Nephron (organoid): ENCODE data around the gene SYTL1.

Experiments
- H3K27ac Mint-ChIP-seq, 3 experiments: 2 replicates each; pipeline ENCODE4 v1.8.0; 2020; ENCODE audit warnings: mixed read lengths in 3 of 3, mild to moderate bottlenecking in 2 of 3, moderate library complexity in 1 of 3
- H3K27me3 Mint-ChIP-seq: 2 replicates; pipeline ENCODE4 v1.8.0; 2021; ENCODE audit warnings: low read depth, mild to moderate bottlenecking, moderate library complexity, mixed read lengths
- H3K36me3 Mint-ChIP-seq: 2 replicates; pipeline ENCODE4 v1.8.0; 2020; ENCODE audit warnings: low read depth, mixed read lengths
- H3K4me1 Mint-ChIP-seq: 2 replicates; pipeline ENCODE4 v1.8.0; 2020; ENCODE audit warnings: mixed read lengths
- H3K4me3 Mint-ChIP-seq, 3 experiments: 2 replicates each; pipeline ENCODE4 v1.8.0; 2020; ENCODE audit warnings: mild to moderate bottlenecking in 3 of 3, mixed read lengths in 3 of 3, moderate library complexity in 2 of 3
- H3K9me3 Mint-ChIP-seq: 2 replicates; pipeline ENCODE4 v1.8.0; 2020; ENCODE audit warnings: mixed read lengths
- TF ChIP-seq, protein P1 (sequence below), 3 experiments: fragments of 200-600 bp; sonication (generic); IDR thresholded peaks; one replicate each; pipeline ENCODE4 v1.5.0; 2021; ENCODE audit warnings: antibody characterized with exemption in 3 of 3; ENCODE audit not compliant: unreplicated experiment in 3 of 3

Gene SYTL1

DNA sequence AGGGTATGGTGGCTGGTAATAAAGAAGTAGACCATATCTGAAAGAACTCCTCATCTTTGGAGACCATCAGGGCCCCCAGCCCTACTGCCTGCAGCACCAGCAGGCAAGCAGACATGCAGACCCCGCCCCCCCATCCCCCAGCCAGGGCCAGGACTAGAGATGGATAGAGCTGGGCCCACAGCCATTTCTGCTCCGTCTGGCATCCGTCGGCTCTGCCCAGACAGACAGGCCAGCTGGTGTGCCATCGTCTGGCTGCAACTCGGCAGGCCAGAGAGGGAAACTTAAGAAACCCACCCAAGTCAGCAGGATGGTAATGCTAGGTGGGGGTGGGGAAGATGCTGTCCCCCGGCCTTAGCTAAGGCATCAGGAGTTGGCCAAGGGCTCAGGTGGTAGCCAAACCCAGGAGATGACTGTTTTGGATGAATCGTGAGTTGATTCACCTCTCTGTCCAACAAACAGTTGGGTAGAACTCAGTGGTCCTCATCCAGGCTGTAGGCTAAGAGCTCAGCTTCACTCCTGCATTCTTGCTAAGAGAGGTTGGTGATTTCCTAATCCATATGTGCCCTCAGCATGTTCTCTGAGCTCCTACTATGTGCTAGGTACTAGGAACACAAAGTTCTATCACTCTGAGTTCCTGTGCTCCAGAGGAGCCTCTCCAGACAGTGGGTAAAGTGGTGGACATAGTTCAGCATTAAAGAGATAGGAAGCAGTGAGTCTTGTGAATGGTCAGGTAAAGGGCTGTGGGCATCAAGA is 43.0 kb upstream of the SYTL1 start:
- peaks cover 20% of the 10 kb centered on the region for H3K36me3 Mint-ChIP-seq
- H3K27me3 Mint-ChIP-seq = no peaks in the 10 kb centered on the region
- H3K27ac Mint-ChIP-seq = peak overlapping the region; percentile 99 to 100 (median 100)
- H3K4me3 Mint-ChIP-seq = peak overlapping the region in 2 of 3 experiments; percentile 24 to 50
- H3K9me3 Mint-ChIP-seq = no peaks in the 10 kb centered on the region
- peaks cover 44% of the 10 kb centered on the region for H3K4me1 Mint-ChIP-seq
- TF ChIP-seq, protein P1, sequence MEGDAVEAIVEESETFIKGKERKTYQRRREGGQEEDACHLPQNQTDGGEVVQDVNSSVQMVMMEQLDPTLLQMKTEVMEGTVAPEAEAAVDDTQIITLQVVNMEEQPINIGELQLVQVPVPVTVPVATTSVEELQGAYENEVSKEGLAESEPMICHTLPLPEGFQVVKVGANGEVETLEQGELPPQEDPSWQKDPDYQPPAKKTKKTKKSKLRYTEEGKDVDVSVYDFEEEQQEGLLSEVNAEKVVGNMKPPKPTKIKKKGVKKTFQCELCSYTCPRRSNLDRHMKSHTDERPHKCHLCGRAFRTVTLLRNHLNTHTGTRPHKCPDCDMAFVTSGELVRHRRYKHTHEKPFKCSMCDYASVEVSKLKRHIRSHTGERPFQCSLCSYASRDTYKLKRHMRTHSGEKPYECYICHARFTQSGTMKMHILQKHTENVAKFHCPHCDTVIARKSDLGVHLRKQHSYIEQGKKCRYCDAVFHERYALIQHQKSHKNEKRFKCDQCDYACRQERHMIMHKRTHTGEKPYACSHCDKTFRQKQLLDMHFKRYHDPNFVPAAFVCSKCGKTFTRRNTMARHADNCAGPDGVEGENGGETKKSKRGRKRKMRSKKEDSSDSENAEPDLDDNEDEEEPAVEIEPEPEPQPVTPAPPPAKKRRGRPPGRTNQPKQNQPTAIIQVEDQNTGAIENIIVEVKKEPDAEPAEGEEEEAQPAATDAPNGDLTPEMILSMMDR (IDR thresholded peaks at IDR 0.05; ENCODE audit: unreplicated experiment in 3 of 3) = no peak

DNA sequence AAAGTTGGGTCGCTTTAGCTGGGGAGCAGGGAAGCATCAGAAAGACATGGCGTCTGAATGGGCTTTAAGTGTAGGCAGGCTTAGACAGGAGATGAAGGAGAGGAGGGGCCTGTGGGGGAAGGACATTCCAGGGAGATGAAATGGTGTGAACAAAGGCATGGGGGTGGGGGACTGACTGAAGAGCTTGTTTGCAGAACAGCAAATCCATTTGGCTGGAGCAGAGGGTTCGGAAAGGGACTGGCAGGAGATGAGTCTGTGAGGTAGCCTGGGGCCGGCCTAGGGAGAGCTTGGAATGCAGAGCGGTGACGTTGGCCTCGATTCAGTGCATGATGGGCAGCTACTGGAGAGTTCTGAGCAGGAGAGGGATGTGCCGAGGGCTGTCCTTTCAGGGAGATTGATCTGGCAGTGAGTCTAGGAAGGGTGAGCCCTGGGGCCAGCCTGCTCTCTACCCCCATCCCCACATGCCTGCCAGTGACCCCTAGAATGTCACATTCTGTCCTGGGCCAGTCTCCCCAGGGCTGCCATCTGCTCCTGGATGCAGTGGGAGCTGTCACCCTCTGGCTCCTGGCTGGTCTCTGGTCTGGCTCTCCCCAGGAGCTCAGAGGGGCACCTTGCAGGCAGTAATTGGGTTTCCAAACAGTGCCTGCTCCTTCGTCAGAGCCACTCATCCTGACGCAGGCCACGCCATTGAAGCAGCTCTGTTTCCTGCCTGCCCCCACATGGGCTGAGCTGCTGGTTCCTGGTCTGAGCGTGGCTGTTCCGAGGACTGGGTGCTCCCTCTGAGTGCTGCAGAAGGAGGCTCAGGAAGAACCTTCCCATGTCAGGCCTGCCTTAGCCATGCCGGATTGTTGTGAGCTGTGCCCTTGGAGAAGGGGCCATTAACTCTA is 42.2 kb upstream of the SYTL1 start:
- Mint-ChIP-seq H3K4me3 (peak overlapping the region; percentile 16 to 52 (median 50)), H3K27me3 (no peaks in the 10 kb centered on the region), H3K4me1 (peaks cover 44% of the 10 kb centered on the region), H3K36me3 (peaks cover 18% of the 10 kb centered on the region), H3K27ac (peak overlapping the region; percentile 99 to 100 (median 100)), H3K9me3 (no peaks in the 10 kb centered on the region)
- TF ChIP-seq, protein P1 (IDR thresholded peaks at IDR 0.05; ENCODE audit: unreplicated experiment in 3 of 3) = no peak

DNA sequence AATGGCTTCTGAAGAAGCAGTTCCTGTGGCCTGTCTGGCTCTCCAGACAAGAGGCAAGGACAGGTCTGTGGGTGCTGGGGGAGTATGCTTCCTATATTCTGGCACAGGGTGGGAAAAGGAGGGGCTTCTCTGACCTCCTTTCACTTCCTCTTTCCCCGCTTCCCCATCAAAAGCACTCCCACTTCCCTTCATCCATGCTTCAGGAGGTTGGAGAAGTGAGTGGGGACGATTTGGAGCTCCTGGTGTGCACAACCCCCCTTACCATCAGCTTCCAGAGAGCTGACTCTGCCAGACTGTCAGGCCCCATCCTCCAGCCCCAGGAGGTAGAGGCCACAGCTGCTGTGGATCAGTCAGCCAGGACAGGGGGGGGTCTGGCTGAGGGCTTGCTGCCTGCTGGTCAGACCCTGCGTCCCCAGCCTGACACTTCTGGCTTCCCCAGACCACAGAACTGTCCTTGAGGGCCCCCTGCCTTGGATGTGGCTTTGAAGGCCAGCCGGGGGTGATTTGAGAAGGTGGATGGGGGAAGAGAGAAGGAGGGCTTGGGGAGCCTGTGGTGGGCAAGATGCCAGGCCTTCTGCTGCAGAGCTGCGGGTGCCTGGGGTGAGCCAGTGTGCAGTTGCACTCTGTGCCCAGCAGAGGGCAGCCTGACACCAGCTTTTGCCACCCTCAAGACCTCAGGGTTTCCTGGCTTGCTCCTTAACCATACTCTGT is 41.3 kb upstream of the SYTL1 start:
- Mint-ChIP-seq H3K4me1 (peaks cover 46% of the 10 kb centered on the region), H3K9me3 (no peaks in the 10 kb centered on the region), H3K27me3 (no peaks in the 10 kb centered on the region), H3K4me3 (peak overlapping the region; percentile 17 to 52 (median 24)), H3K36me3 (peaks cover 15% of the 10 kb centered on the region), H3K27ac (peak overlapping the region; percentile 99 to 100 (median 100))
- TF ChIP-seq, protein P1 (IDR thresholded peaks at IDR 0.05; ENCODE audit: unreplicated experiment in 3 of 3) = peak; percentile 99

DNA sequence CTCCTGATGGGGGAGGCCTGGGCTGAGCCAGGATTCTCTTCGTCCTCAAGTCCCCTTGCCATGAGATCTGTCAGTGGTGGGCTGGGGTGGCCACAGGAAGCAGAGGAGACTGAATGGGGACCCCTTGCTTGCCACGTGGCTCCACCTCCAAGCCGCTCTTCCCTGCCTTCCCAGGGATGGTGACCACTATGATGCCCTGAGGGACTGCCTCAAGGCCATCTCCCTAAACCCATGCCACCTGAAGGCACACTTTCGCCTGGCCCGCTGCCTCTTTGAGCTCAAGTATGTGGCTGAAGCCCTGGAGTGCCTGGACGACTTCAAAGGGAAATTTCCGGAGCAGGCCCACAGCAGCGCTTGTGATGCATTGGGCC is 40.8 kb upstream of the SYTL1 start:
- Mint-ChIP-seq H3K36me3 (peaks cover 15% of the 10 kb centered on the region), H3K4me3 (peak overlapping the region in 1 of 3 experiments; percentile 24), H3K27ac (peak overlapping the region; percentile 99 to 100 (median 100)), H3K9me3 (no peaks in the 10 kb centered on the region), H3K27me3 (no peaks in the 10 kb centered on the region), H3K4me1 (peaks cover 52% of the 10 kb centered on the region)
- TF ChIP-seq, protein P1 (IDR thresholded peaks at IDR 0.05; ENCODE audit: unreplicated experiment in 3 of 3) = no peak

DNA sequence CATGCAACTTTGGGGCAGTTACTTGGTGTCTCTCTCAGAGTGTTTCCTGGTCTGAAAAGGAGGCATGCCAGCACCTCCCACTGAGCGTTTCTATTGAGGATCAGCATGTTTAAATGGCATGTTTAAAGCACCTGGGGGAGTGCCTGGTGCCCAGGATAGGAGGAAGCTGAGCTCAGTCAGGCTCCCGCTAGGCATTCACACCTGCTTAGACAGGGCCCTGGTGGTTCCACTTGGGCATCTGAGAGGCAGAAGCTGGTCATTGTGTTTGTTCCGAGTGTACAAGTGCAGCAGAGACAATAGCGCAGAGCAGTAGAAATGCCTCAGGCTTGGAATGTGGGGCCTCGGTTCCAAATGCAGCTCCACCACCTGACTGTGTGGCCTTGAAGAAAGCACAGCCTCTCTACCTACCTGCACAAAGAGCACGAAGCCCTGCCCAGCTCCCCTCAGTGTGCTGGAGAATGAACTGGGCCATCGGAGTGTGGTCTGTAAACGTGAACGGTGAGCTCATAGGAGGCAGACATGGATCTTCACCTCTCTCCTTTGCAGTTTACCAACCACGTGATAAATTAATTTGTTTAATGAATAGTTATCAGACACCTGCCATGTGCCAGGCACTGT is 40.1 kb upstream of the SYTL1 start:
- TF ChIP-seq, protein P1 (IDR thresholded peaks at IDR 0.05; ENCODE audit: unreplicated experiment in 3 of 3) = no peak
- H3K27ac Mint-ChIP-seq = peak overlapping the region; percentile 99 to 100 (median 100)
- no peak overlapping the region for H3K4me3 Mint-ChIP-seq
- H3K36me3 Mint-ChIP-seq = peaks cover 15% of the 10 kb centered on the region
- H3K4me1 Mint-ChIP-seq = peaks cover 51% of the 10 kb centered on the region
- no peaks in the 10 kb centered on the region for H3K9me3 Mint-ChIP-seq
- no peaks in the 10 kb centered on the region for H3K27me3 Mint-ChIP-seq
